OCI-LY7 (cell line): Measurements from ENCODE around the gene ARHGAP23. TPM values are rescaled to one million over a fixed set of nuclear protein-coding genes. Genes with fewer than 3 reads are reported as not detected.

ENCODE experiments used
- BruUV-seq: library from RNA; stranded (reverse); fragments of 400-500 nt; replicated peaks from 2 replicates; lab custom pipeline; 2021; lab: Mats Ljungman, UMichigan
- CTCF ChIA-PET: fragments of 300-600 bp; sonication (Branson Sonifier 250); formaldehyde crosslinking; loops from one replicate; lab custom pipeline; 2022; ENCODE audit warnings: antibody characterized with exemption; ENCODE audit not compliant: unreplicated experiment; lab: Charles Lee
- POLR2A ChIA-PET: fragments of 300-600 bp; sonication (Branson Sonifier 250); formaldehyde crosslinking; loops from one replicate; lab custom pipeline; 2022; ENCODE audit warnings: antibody characterized with exemption; lab: Charles Lee
- DNase-seq: peaks from one replicate; pipeline ENCODE4 v3.0.0-alpha.2; 2015; ENCODE audit warnings: low spot score
- H2AFZ ChIP-seq: fragments of 200-600 bp; sonication (generic), shearing (Covaris generic); 2 replicates; pipeline ENCODE4 v1.6.1; 2014; ENCODE audit warnings: mild to moderate bottlenecking, antibody characterized with exemption, low read length, moderate library complexity
- H3K27ac ChIP-seq: fragments of 200-600 bp; sonication (generic); 2 replicates; pipeline ENCODE4 v1.5.1; 2014; ENCODE audit warnings: mixed run types, low read depth, mild to moderate bottlenecking, moderate library complexity, low read length, inconsistent platforms; ENCODE audit not compliant: poor library complexity, severe bottlenecking
- H3K36me3 ChIP-seq: fragments of 200-600 bp; sonication (generic); 2 replicates; pipeline ENCODE4 v1.6.1; 2014; ENCODE audit warnings: mild to moderate bottlenecking, antibody characterized with exemption, low read length, moderate library complexity, mixed read lengths; ENCODE audit not compliant: insufficient read depth
- H3K4me1 ChIP-seq: fragments of 200-600 bp; sonication (generic); 2 replicates; pipeline ENCODE4 v1.5.1; 2014; ENCODE audit warnings: mild to moderate bottlenecking, low read length; ENCODE audit not compliant: insufficient read depth, poor library complexity, severe bottlenecking
- H3K4me2 ChIP-seq: fragments of 200-600 bp; sonication (generic); 2 replicates; pipeline ENCODE4 v1.6.1; 2014; ENCODE audit warnings: mild to moderate bottlenecking, low read length
- H3K4me3 ChIP-seq: fragments of 200-600 bp; sonication (generic); 2 replicates; pipeline ENCODE4 v1.5.1; 2014; ENCODE audit warnings: mild to moderate bottlenecking, low read depth, low read length; ENCODE audit not compliant: poor library complexity, severe bottlenecking
- H3K79me2 ChIP-seq: fragments of 200-600 bp; sonication (generic); 2 replicates; pipeline ENCODE4 v1.6.1; 2016; ENCODE audit warnings: low read depth, mild to moderate bottlenecking, low read length, moderate library complexity, mixed read lengths; ENCODE audit not compliant: insufficient read depth
- H3K9me2 ChIP-seq: fragments of 200-600 bp; sonication (generic); 2 replicates; pipeline ENCODE4 v1.6.1; 2016; ENCODE audit warnings: mild to moderate bottlenecking, low read length, mixed read lengths; ENCODE audit not compliant: insufficient read depth
- H3K9me3 ChIP-seq: fragments of 200-600 bp; sonication (generic); 2 replicates; pipeline ENCODE4 v1.6.1; 2014; ENCODE audit warnings: mild to moderate bottlenecking, mixed run types, low read length, mixed read lengths
- H4K20me1 ChIP-seq: fragments of 200-600 bp; sonication (generic); 2 replicates; pipeline ENCODE4 v1.6.1; 2014; ENCODE audit warnings: mild to moderate bottlenecking, antibody characterized with exemption, low read length, moderate library complexity, mixed read lengths; ENCODE audit not compliant: insufficient read depth
- CTCF ChIP-seq: fragments of 200-600 bp; sonication (generic); conservative IDR thresholded peaks from 2 replicates; pipeline ENCODE4 v1.5.1; 2014; ENCODE audit warnings: mild to moderate bottlenecking, antibody characterized with exemption, low read length, moderate library complexity, mixed read lengths
- EZH2phosphoT487 ChIP-seq: fragments of 200-600 bp; sonication (generic); IDR thresholded peaks from 2 replicates; pipeline ENCODE4 v1.6.1; 2018; ENCODE audit warnings: low read depth, borderline replicate concordance, mild to moderate bottlenecking, mixed run types, antibody characterized with exemption, low read length, moderate library complexity, mixed read lengths
- intact Hi-C: fragments of 100-400 bp; cut with micrococcal nuclease; formaldehyde crosslinking; loops from one replicate; pipeline ENCODE4 v1.10.0; 2022; ENCODE audit not compliant: unreplicated experiment
- total RNA-seq, 2 experiments: library from RNA; depleted of rRNA in 1 of 2; stranded (reverse); fragments of >200 nt in 1 of 2; shearing (Covaris generic) in 1 of 2; gene quantifications; 2 replicates each; pipeline ENCODE4 v1.2.3, GENCODE V29; 2014 to 2022

Gene ARHGAP23
- total RNA-seq, 2 experiments from 2014 or later = 16.3 to 18.6 TPM

GRCh38 chr17:38458521-38458920, 30.3 kb downstream of the ARHGAP23 start:
- no peak for TF ChIP-seq CTCF
- no peak for TF ChIP-seq EZH2phosphoT487
- no peaks in the 10 kb centered on the region for H3K9me2 ChIP-seq
- intact Hi-C loops = no loop called here
- H3K79me2 ChIP-seq = no peaks in the 10 kb centered on the region
- ChIA-PET CTCF (no interaction called here), POLR2A (no interaction called here)
- no peak overlapping the region for H2AFZ ChIP-seq
- H4K20me1 ChIP-seq = no peaks in the 10 kb centered on the region
- DNase-seq = no peak
- H3K4me2 ChIP-seq = no peak overlapping the region
- peaks cover 4% of the 10 kb centered on the region for H3K4me1 ChIP-seq
- no peaks in the 10 kb centered on the region for H3K9me3 ChIP-seq
- no TSS peak for BruUV-seq
- H3K4me3 ChIP-seq = no peak overlapping the region
- H3K27ac ChIP-seq = no peak overlapping the region
- no peaks in the 10 kb centered on the region for H3K36me3 ChIP-seq

DNA sequence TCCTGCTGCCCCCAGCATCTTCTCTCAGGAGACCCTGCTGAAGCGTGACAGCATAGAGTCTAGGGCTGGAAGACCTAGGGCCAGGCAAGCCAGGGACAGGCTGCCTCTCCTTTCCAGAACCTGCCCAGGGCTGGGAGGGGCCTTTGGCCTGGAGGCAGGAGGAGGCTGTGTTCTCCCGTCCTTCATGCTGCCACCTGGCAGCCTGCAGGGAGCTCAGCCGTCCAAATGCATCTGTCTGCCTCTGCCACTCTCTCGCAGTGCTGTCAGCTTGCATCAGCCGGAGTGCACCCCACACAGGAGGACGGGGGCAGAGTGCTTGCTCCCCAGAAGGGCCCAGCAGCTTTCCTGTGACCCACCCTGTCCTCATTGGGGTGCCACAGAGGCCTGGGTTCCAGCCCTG, 31.3 kb downstream of the ARHGAP23 start:
- TF ChIP-seq CTCF (no peak), EZH2phosphoT487 (no peak)
- Histone ChIP-seq H4K20me1 (no peaks in the 10 kb centered on the region), H3K4me2 (no peak overlapping the region), H3K4me3 (no peak overlapping the region), H3K4me1 (peaks cover 4% of the 10 kb centered on the region), H3K9me3 (no peaks in the 10 kb centered on the region), H2AFZ (no peak overlapping the region), H3K27ac (no peak overlapping the region), H3K79me2 (no peaks in the 10 kb centered on the region), H3K9me2 (no peaks in the 10 kb centered on the region), H3K36me3 (no peaks in the 10 kb centered on the region)
- DNase-seq = no peak
- intact Hi-C loops = no loop called here
- POLR2A ChIA-PET = no interaction called here
- CTCF ChIA-PET = interaction anchor here (0.6 kb wide), 1 partner anchor 27 kb away, joined by 4 read pairs; no protein-coding TSS in a partner anchor
- no TSS peak for BruUV-seq

- intact Hi-C loops = no loop called here
- BruUV-seq = no TSS peak
- POLR2A ChIA-PET = no interaction called here
- H2AFZ ChIP-seq = no peak overlapping the region
- no peaks in the 10 kb centered on the region for H3K9me3 ChIP-seq
- H3K9me2 ChIP-seq = no peaks in the 10 kb centered on the region
- H3K4me2 ChIP-seq = no peak overlapping the region
- no peaks in the 10 kb centered on the region for H3K4me1 ChIP-seq
- TF ChIP-seq CTCF (no peak), EZH2phosphoT487 (no peak)
- no peaks in the 10 kb centered on the region for H3K79me2 ChIP-seq
- H4K20me1 ChIP-seq = no peaks in the 10 kb centered on the region
- no peaks in the 10 kb centered on the region for H3K36me3 ChIP-seq
- no peak overlapping the region for H3K4me3 ChIP-seq
- no peak overlapping the region for H3K27ac ChIP-seq
- CTCF ChIA-PET = no interaction called here
- no peak for DNase-seq
These were observed 31.9 kb downstream of the ARHGAP23 start for GRCh38 chr17:38460082-38460715.
